PC-3 (cell line): ENCODE data around the gene TP63. TPM values are rescaled to one million over a fixed set of nuclear protein-coding genes. Genes with fewer than 3 reads are reported as not detected.

Source experiments
- ATAC-seq: fragments of 200-7000 bp; cut with Tn5 transposase; 2 replicates; pipeline ENCODE4 v1.9.1; 2020; ENCODE audit warnings: mild to moderate bottlenecking, moderate library complexity
- BruUV-seq: library from RNA; stranded (reverse); fragments of 400-500 nt; replicated peaks from 2 replicates; lab custom pipeline; 2021; lab: Mats Ljungman, UMichigan
- CTCF ChIA-PET: fragments of 300-600 bp; sonication (Branson Sonifier 250); formaldehyde crosslinking; loops from one replicate; lab custom pipeline; 2022; ENCODE audit warnings: antibody characterized with exemption; lab: Charles Lee
- POLR2A ChIA-PET: fragments of 300-600 bp; sonication (Branson Sonifier 250); formaldehyde crosslinking; loops from one replicate; lab custom pipeline; 2022; ENCODE audit warnings: antibody characterized with exemption; ENCODE audit not compliant: unreplicated experiment; lab: Charles Lee
- DNase-seq: peaks from one replicate; pipeline ENCODE4 v3.0.0-alpha.2; 2015
- H2AFZ ChIP-seq: fragments of 300-600 bp; sonication (generic); 2 replicates; pipeline ENCODE4 v1.6.0; 2016; ENCODE audit warnings: antibody characterized with exemption, low read length
- H3F3A ChIP-seq: fragments of 300-600 bp; sonication (generic); one replicate; pipeline ENCODE4 v1.6.0; 2017; ENCODE audit warnings: antibody characterized with exemption, low read length, control low read depth, mild to moderate bottlenecking; ENCODE audit not compliant: unreplicated experiment
- H3K27ac ChIP-seq: fragments of 300-600 bp; sonication (generic); 2 replicates; pipeline ENCODE4 v1.5.1; 2016; ENCODE audit warnings: mild to moderate bottlenecking, low read length
- H3K27me3 ChIP-seq: fragments of 300-600 bp; sonication (generic); 2 replicates; pipeline ENCODE4 v1.6.1; 2016; ENCODE audit warnings: low read length, mixed read lengths
- H3K36me3 ChIP-seq: fragments of 300-600 bp; sonication (generic); 2 replicates; pipeline ENCODE4 v1.6.1; 2016; ENCODE audit warnings: low read depth, mixed run types, low read length, mixed read lengths
- H3K4me1 ChIP-seq: fragments of 300-600 bp; sonication (generic); 2 replicates; pipeline ENCODE4 v1.5.1; 2016; ENCODE audit warnings: low read length; ENCODE audit not compliant: insufficient read depth
- H3K4me2 ChIP-seq: fragments of 300-600 bp; sonication (generic); 2 replicates; pipeline ENCODE4 v1.6.0; 2016; ENCODE audit warnings: low read length
- H3K4me3 ChIP-seq: fragments of 300-600 bp; sonication (generic); 2 replicates; pipeline ENCODE4 v1.5.1; 2016; ENCODE audit warnings: mild to moderate bottlenecking, low read length, mixed read lengths
- H3K79me2 ChIP-seq: fragments of 300-600 bp; sonication (generic); 2 replicates; pipeline ENCODE4 v1.6.1; 2017; ENCODE audit warnings: low read length, mixed read lengths
- H3K9ac ChIP-seq: fragments of 300-600 bp; sonication (generic); 2 replicates; pipeline ENCODE4 v1.6.0; 2016; ENCODE audit warnings: mild to moderate bottlenecking, low read length
- H3K9me2 ChIP-seq: fragments of 300-600 bp; sonication (generic); replicated peaks from 2 replicates; pipeline ENCODE4 v1.6.1; 2016; ENCODE audit warnings: mixed run types, low read length, mixed read lengths
- H3K9me3 ChIP-seq: fragments of 300-600 bp; sonication (generic); 2 replicates; pipeline ENCODE4 v1.6.1; 2016; ENCODE audit warnings: low read length, mixed read lengths
- H4K20me1 ChIP-seq: fragments of 300-600 bp; sonication (generic); 2 replicates; pipeline ENCODE4 v1.6.1; 2016; ENCODE audit warnings: low read length, mixed read lengths
- CTCF ChIP-seq: fragments of 300-600 bp; sonication (generic); conservative IDR thresholded peaks from 2 replicates; pipeline ENCODE4 v1.5.1; 2017; ENCODE audit warnings: antibody characterized with exemption, low read depth, mild to moderate bottlenecking, low read length
- EZH2 ChIP-seq: fragments of 300-600 bp; sonication (generic); IDR thresholded peaks from one replicate; pipeline ENCODE4 v1.6.1; 2017; ENCODE audit warnings: antibody characterized with exemption, mild to moderate bottlenecking, low read length; ENCODE audit not compliant: unreplicated experiment
- EZH2phosphoT487 ChIP-seq: fragments of 300-600 bp; sonication (generic); IDR thresholded peaks from 2 replicates; pipeline ENCODE4 v1.6.1; 2018; ENCODE audit warnings: mild to moderate bottlenecking, antibody characterized with exemption, low read length, borderline replicate concordance
- intact Hi-C: fragments of 100-400 bp; cut with micrococcal nuclease; formaldehyde crosslinking; loops from 2 replicates; pipeline ENCODE4 v1.9.0; 2023
- total RNA-seq: library from RNA; depleted of rRNA; stranded (reverse); fragments of >200 nt; gene quantifications from 2 replicates; pipeline ENCODE4 v1.2.3, GENCODE V29; 2014

Gene TP63
- total RNA-seq, 1 experiment from 2014 or later = 0.29 TPM

- intact Hi-C loops = loop anchor here (2.0 kb wide), 1 partner anchor 15 kb away; no protein-coding TSS in a partner anchor
- POLR2A ChIA-PET = no interaction called here
- peak overlapping the region; percentile 29; the same call in 1 of the 2 replicates for H3K4me3 ChIP-seq
- peak overlapping the region; percentile 33 for H3K4me2 ChIP-seq
- no peak overlapping the region for H2AFZ ChIP-seq
- TF ChIP-seq CTCF = no peak
- TF ChIP-seq EZH2phosphoT487 = no peak
- no peak for TF ChIP-seq EZH2
- H3K9me3 ChIP-seq = no peaks in the 10 kb centered on the region
- DNase-seq = peak; percentile 87
- BruUV-seq = no TSS peak
- no peaks in the 10 kb centered on the region for H3K36me3 ChIP-seq
- CTCF ChIA-PET = no interaction called here
- peak overlapping the region; percentile 3; the same call in 1 of the 2 replicates for H3K27ac ChIP-seq
- no peaks in the 10 kb centered on the region for H4K20me1 ChIP-seq
- H3K9ac ChIP-seq = no peak overlapping the region
- no peaks in the 10 kb centered on the region for H3K79me2 ChIP-seq
- peaks cover 17% of the 10 kb centered on the region for H3K4me1 ChIP-seq
- no peaks in the 10 kb centered on the region for H3K27me3 ChIP-seq
- no peaks in the 10 kb centered on the region for H3F3A ChIP-seq
- peak; percentile 85 for ATAC-seq
- no peaks in the 10 kb centered on the region for H3K9me2 ChIP-seq
Measured at GRCh38 chr3:189641776-189642175, 10.6 kb downstream of the TP63 start.

DNA sequence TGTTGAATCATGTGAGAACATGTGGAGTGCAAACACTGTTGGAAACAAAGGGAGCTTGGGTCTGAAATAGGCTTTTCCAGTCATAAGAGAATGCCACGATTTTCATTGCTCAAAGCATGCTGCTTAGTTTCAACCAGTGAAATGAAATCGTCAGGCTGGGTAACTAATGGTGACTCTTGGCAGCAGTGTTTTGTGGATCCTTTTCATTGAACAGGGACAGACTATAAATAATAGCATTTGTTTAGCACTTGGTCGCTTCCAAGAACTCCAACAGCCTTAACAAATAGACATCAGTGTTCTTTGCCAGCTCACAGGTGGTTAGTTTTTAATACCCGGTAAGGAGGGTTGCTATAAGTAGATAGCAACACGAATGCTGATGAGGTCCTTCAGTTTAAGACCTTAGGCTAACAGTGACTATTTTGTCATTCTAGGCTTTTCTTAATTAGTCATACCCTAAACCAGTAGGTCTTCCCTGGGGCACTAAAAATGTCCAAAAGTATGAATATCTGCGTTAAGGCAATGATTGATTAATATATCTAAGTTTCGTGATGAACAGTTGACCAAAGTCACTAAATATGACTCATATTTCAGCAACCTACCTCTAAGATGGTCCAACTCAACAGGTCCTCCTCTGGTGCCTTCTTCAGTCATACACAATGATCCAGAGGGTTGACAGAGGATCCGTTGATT is 15.8 kb downstream of the TP63 start:
- no peak overlapping the region for H3K4me3 ChIP-seq
- POLR2A ChIA-PET = no interaction called here
- H3K9me3 ChIP-seq = no peaks in the 10 kb centered on the region
- ATAC-seq (no peak), DNase-seq (no peak)
- no peak overlapping the region for H3K4me2 ChIP-seq
- no peaks in the 10 kb centered on the region for H3K9me2 ChIP-seq
- H3K36me3 ChIP-seq = no peaks in the 10 kb centered on the region
- peaks cover 7% of the 10 kb centered on the region for H3K4me1 ChIP-seq
- no peaks in the 10 kb centered on the region for H3K27me3 ChIP-seq
- no peak overlapping the region for H3K9ac ChIP-seq
- no peaks in the 10 kb centered on the region for H4K20me1 ChIP-seq
- H3K79me2 ChIP-seq = no peaks in the 10 kb centered on the region
- H3F3A ChIP-seq = no peaks in the 10 kb centered on the region
- H2AFZ ChIP-seq = no peak overlapping the region
- CTCF ChIA-PET = no interaction called here
- no peak overlapping the region for H3K27ac ChIP-seq
- intact Hi-C loops = no loop called here
- no TSS peak for BruUV-seq
- no peak for TF ChIP-seq CTCF
- no peak for TF ChIP-seq EZH2
- TF ChIP-seq EZH2phosphoT487 = no peak

DNA sequence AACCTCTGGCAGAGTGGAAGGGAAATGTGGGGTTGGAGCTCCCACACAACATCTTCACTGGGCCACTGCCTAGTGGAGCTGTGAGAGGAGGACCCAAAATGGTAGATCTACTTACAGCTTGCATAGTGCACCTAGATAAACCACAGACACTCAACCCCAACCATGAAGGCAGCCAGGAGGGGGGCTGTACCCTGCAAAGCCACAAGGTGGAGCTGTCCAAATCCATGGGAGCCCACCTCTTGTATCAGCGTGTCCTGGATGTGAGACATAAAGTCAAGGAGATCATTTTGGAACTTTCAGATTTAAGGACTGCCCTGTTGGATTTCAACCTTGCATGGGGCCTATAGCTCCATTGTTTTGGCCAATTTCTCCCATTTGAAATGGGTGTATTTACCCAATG is 20.9 kb downstream of the TP63 start:
- intact Hi-C loops = no loop called here
- CTCF ChIA-PET = no interaction called here
- Histone ChIP-seq H3K4me1 (no peaks in the 10 kb centered on the region), H3K4me2 (no peak overlapping the region), H3K36me3 (no peaks in the 10 kb centered on the region), H3K27me3 (no peaks in the 10 kb centered on the region), H2AFZ (no peak overlapping the region), H3K79me2 (no peaks in the 10 kb centered on the region), H3K4me3 (no peak overlapping the region), H3K9ac (no peak overlapping the region), H3K9me2 (no peaks in the 10 kb centered on the region), H3F3A (no peaks in the 10 kb centered on the region), H3K27ac (no peak overlapping the region), H3K9me3 (0 out of 2 replicates have a peak, but pooled peaks cover 6% of the 10 kb centered on the region), H4K20me1 (no peaks in the 10 kb centered on the region)
- POLR2A ChIA-PET = no interaction called here
- ATAC-seq (no peak), DNase-seq (peak; percentile 32)
- TF ChIP-seq EZH2phosphoT487 (no peak), CTCF (peak; percentile 57)
- BruUV-seq = no TSS peak
